Stomach (tissue), 9 donors: ENCODE measurements around the gene FSTL4. TPM values are rescaled to one million over a fixed set of nuclear protein-coding genes. Genes with fewer than 3 reads are reported as not detected.

ENCODE experiments used
- DNase-seq, 2 donors: peaks; one replicate each; pipeline versions ENCODE4 v3.0.0 to v3.0.0-alpha.2; 2013 to 2019
- H3K27ac ChIP-seq, 5 donors: fragments of 200-600 bp in 4 of 5; sonication (generic) in 4 of 5; one replicate each; pipeline ENCODE4 v1.5.1; 2013 to 2019; ENCODE audit warnings: mild to moderate bottlenecking in 1 of 5, moderate library complexity in 1 of 5
- H3K27me3 ChIP-seq, 3 donors: fragments of 200-600 bp; sonication (generic); one replicate each; pipeline ENCODE4 v1.5.1; 2017 to 2019; ENCODE audit warnings: mixed run types in 1 of 3
- H3K36me3 ChIP-seq, 4 donors: fragments of 200-600 bp; sonication (generic); 1 replicate in 3 of 4; 2 replicates in 1 of 4; pipeline ENCODE4 v1.5.1; 2016 to 2019
- H3K4me1 ChIP-seq, 4 donors: fragments of 200-600 bp; sonication (generic); one replicate each; pipeline ENCODE4 v1.5.1; 2016 to 2019
- H3K4me3 ChIP-seq, 4 donors: fragments of 200-600 bp; sonication (generic) in 3 of 4; one replicate each; pipeline ENCODE4 v1.5.1; 2016 to 2019; ENCODE audit warnings: mild to moderate bottlenecking in 1 of 4
- H3K9me3 ChIP-seq, 4 donors: fragments of 200-600 bp; sonication (generic); one replicate each; pipeline ENCODE4 v1.5.1; 2016 to 2019
- EP300 ChIP-seq: sonication (generic); formaldehyde crosslinking; IDR thresholded peaks from one replicate; pipeline ENCODE4 v1.6.1; 2017; ENCODE audit warnings: antibody characterized with exemption
- POLR2A ChIP-seq, 4 donors: fragments of 450-650 bp; IDR thresholded peaks; one replicate each; pipeline ENCODE4 v1.6.1; 2016; ENCODE audit warnings: antibody characterized with exemption in 4 of 4, control low read depth in 2 of 4, mild to moderate bottlenecking in 1 of 4, moderate library complexity in 1 of 4
- POLR2AphosphoS5 ChIP-seq, 3 donors: sonication (generic); formaldehyde crosslinking; IDR thresholded peaks; one replicate each; pipeline ENCODE4 v1.6.1; 2016; ENCODE audit warnings: antibody characterized with exemption in 3 of 3
- WGBS, 5 donors: extraction: QIAGEN DNeasy Blood & Tissue Kit in 3 of 5; methylation state at CpG; one replicate each; pipeline versions ENCODE4 v1.1.5 to v1.1.7; 2013 to 2018; 5-methylcytosine and 5-hydroxymethylcytosine counted together
- intact Hi-C: fragments of 100-400 bp; cut with DNase I; formaldehyde crosslinking; loops from one replicate; pipeline ENCODE4 v1.15.1; 2023; ENCODE audit warnings: low total_unique reads
- polyA plus RNA-seq, 3 donors: library from polyadenylated mRNA; stranded (reverse); fragments of 200-250 nt; gene quantifications; one replicate each; pipeline ENCODE4 v1.2.3, GENCODE V29; 2013
- total RNA-seq, 5 donors: library from RNA; depleted of rRNA; stranded (reverse); fragments of >200 nt; gene quantifications; one replicate each; pipeline versions ENCODE4 v1.1.0 to v1.2.3, GENCODE V29; 2014 to 2016
- TF ChIP-seq, protein P1 (sequence below), 7 experiments: fragments of 450-650 bp in 4 of 7; fragments of 200-600 bp in 3 of 7; sonication (generic) in 3 of 7; IDR thresholded peaks; one replicate each; pipeline ENCODE4 v1.5.1; 2016 to 2019; ENCODE audit warnings: antibody characterized with exemption in 7 of 7, control low read depth in 2 of 7, mild to moderate bottlenecking in 1 of 7
- donor health status: healthy with polysubstance abuse.
- donor health status: Bipolar disorder and iron deficiency.
- donor health status: healthy.

Gene FSTL4
- total and polyA plus RNA-seq, 8 donors, result 0.37 to 0.55 TPM; not detected in 6

DNA sequence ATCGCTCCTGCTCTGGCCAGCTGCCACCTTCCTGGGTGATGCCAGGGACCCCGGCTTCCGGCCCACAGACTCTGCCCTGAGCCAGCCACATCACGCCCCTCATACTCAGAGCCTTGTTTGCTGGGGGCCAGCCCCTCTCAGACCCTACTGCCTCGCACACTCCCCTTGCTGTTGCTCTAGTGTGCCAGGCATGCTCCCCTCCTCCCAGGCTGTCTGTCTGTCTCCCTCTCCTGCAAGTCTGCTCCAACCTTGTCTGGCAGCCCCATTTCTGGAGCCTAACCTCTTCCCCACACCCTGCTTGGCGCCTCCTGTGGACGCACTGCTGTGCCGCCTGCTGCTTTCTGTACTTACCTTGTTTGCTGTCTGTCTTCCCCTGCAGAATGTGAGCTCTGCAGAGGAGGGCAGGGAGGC, 375.8 kb downstream of the FSTL4 start:
- no peaks in the 10 kb centered on the region for H3K4me1 ChIP-seq
- no peak overlapping the region for H3K27ac ChIP-seq
- 82 to 88% (median 86%) methylated on average over 8 of the region's 8 CpGs for WGBS, 5 donors
- TF ChIP-seq EP300 (no peak), POLR2A (IDR thresholded peaks at IDR 0.05) (no peak), POLR2AphosphoS5 (IDR thresholded peaks at IDR 0.05) (no peak)
- TF ChIP-seq, protein P1, sequence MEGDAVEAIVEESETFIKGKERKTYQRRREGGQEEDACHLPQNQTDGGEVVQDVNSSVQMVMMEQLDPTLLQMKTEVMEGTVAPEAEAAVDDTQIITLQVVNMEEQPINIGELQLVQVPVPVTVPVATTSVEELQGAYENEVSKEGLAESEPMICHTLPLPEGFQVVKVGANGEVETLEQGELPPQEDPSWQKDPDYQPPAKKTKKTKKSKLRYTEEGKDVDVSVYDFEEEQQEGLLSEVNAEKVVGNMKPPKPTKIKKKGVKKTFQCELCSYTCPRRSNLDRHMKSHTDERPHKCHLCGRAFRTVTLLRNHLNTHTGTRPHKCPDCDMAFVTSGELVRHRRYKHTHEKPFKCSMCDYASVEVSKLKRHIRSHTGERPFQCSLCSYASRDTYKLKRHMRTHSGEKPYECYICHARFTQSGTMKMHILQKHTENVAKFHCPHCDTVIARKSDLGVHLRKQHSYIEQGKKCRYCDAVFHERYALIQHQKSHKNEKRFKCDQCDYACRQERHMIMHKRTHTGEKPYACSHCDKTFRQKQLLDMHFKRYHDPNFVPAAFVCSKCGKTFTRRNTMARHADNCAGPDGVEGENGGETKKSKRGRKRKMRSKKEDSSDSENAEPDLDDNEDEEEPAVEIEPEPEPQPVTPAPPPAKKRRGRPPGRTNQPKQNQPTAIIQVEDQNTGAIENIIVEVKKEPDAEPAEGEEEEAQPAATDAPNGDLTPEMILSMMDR (IDR thresholded peaks at IDR 0.05), result no peak
- no peaks in the 10 kb centered on the region for H3K36me3 ChIP-seq
- DNase-seq, result no peak
- H3K27me3 ChIP-seq, result peaks cover 0 to 13% (median 0%) of the 10 kb centered on the region in 3 donors
- H3K4me3 ChIP-seq, result no peak overlapping the region
- intact Hi-C loops, result no loop called here
- no peaks in the 10 kb centered on the region for H3K9me3 ChIP-seq

DNA sequence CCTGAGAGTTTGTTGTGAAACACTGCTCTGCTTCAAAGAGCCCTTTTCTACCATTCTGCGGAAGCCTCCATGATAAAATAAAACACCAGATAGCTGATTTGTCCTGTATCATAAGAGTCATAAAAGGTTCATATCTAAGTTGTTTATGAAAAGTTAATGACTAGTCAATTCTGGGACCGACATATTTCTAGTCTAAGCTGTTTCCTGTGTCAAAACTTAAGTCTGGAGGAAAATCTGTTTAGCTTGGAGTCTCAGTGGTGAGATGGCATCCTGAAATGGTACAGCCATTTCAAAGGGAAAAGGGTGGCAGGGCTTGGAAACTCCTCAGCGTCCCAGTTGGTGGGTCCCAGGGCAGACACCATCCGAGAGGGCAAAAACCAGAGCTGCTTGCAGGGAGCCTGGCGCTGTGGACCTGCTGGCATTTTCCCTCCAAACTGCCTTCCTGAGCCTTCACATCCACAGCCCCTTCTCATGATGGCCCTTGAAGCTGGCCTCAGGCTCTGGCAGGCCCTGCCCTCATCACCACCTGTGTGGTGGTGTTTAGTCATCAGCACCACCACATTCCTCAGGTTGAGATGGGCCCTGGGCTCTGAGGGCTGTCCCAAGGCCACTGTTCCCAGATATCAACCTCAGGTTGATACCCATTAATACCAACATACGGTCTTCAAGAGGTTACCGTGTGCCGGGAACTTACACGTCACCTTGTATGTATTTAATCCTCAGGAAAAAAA, 376.5 kb downstream of the FSTL4 start:
- H3K9me3 ChIP-seq, result no peaks in the 10 kb centered on the region
- H3K4me3 ChIP-seq, result no peak overlapping the region
- WGBS, 5 donors, result 83 to 95% (median 91%) methylated on average over 9 of the region's 9 CpGs
- TF ChIP-seq POLR2AphosphoS5 (IDR thresholded peaks at IDR 0.05) (no peak), POLR2A (IDR thresholded peaks at IDR 0.05) (no peak), EP300 (no peak)
- TF ChIP-seq, protein P1 (IDR thresholded peaks at IDR 0.05), result no peak
- intact Hi-C loops, result no loop called here
- DNase-seq, result no peak
- no peaks in the 10 kb centered on the region for H3K4me1 ChIP-seq
- H3K27me3 ChIP-seq, result peaks cover 0 to 13% (median 0%) of the 10 kb centered on the region in 3 donors
- H3K36me3 ChIP-seq, result no peaks in the 10 kb centered on the region
- no peak overlapping the region for H3K27ac ChIP-seq

DNA sequence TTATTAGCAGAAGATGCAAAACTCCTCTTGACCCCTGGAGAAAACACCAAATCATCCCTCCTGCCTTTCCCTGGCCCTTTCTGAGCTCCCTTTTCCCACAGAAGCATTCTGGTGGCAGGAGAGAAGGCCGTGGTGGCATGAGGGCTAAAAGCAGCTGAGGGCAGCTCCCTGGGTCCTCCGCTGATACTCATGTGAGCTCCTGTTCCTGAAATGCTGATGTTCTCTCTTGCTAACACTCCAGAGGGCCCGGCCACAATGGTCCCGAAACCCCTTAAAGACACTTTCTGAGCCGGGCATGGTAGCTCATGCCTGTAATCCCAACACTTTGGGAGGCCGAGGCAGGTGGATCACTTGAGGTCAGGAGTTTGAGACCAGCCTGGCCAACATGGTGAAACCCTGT, 377.4 kb downstream of the FSTL4 start:
- DNase-seq, result no peak
- no peaks in the 10 kb centered on the region for H3K36me3 ChIP-seq
- H3K4me1 ChIP-seq, result no peaks in the 10 kb centered on the region
- H3K27me3 ChIP-seq, result peaks cover 0 to 13% (median 0%) of the 10 kb centered on the region in 3 donors
- WGBS, 5 donors, result 89 to 96% (median 94%) methylated on average over 6 of the region's 6 CpGs
- intact Hi-C loops, result no loop called here
- no peak overlapping the region for H3K4me3 ChIP-seq
- no peak overlapping the region for H3K27ac ChIP-seq
- no peak for TF ChIP-seq EP300
- no peak for TF ChIP-seq POLR2A (IDR thresholded peaks at IDR 0.05)
- TF ChIP-seq, protein P1 (IDR thresholded peaks at IDR 0.05), result no peak
- TF ChIP-seq POLR2AphosphoS5 (IDR thresholded peaks at IDR 0.05), result no peak
- H3K9me3 ChIP-seq, result no peaks in the 10 kb centered on the region

DNA sequence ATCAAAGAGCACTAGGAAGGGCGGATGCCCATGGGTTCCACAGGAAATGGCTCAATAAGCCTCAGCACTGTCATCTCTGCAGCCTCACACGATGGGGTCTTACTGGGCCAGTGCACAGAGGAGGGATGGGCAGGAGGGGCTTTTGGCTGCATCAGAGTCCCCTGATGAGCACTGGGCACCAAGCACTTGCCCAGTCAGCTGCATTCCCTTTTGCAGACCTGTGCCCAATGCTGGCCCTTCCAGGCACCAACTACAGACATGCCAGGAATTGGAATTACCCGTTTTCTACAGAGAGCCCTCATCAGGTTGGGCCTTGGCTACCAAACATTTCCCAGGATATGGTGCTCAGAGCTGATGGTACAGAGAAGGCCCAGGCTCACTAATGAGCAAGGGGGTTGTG, 378.1 kb downstream of the FSTL4 start:
- TF ChIP-seq POLR2A (IDR thresholded peaks at IDR 0.05), result no peak
- Histone ChIP-seq H3K36me3 (no peaks in the 10 kb centered on the region), H3K4me3 (no peak overlapping the region), H3K27ac (no peak overlapping the region), H3K4me1 (no peaks in the 10 kb centered on the region), H3K27me3 (peaks cover 0 to 13% (median 0%) of the 10 kb centered on the region in 3 donors), H3K9me3 (no peaks in the 10 kb centered on the region)
- 75 to 85% (median 80%) methylated on average over 2 to 3 of the region's 3 CpGs for WGBS, 5 donors
- intact Hi-C loops, result no loop called here
- no peak for DNase-seq

DNA sequence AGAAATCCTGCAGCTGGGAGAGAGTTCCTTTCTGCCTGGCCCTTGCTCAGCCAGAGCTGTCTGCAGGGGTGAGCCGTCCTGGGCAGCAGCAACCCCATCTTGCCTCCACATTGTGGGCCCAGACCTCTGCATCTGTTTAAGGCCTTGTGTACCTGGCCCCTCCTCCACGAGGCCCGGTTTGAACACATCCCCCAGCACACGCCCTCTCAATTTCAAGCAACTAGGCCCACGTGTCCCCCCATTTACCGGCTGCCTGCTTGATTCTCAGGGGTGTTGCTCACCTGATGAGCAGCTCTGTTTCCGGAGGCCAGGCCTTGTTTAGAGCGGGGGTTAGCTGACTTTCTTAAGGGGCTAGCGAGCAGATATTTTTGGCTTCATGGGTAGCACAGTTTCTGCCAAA, 378.7 kb downstream of the FSTL4 start:
- Histone ChIP-seq H3K27me3 (peaks cover 0 to 9% (median 0%) of the 10 kb centered on the region in 3 donors), H3K9me3 (no peaks in the 10 kb centered on the region), H3K27ac (no peak overlapping the region), H3K36me3 (no peaks in the 10 kb centered on the region), H3K4me1 (no peaks in the 10 kb centered on the region), H3K4me3 (no peak overlapping the region)
- intact Hi-C loops, result no loop called here
- DNase-seq, result no peak
- 74 to 96% (median 89%) methylated on average over 9 of the region's 9 CpGs for WGBS, 5 donors
- TF ChIP-seq EP300, result no peak
- TF ChIP-seq POLR2A (IDR thresholded peaks at IDR 0.05), result no peak
- TF ChIP-seq POLR2AphosphoS5 (IDR thresholded peaks at IDR 0.05), result no peak
- TF ChIP-seq, protein P1 (IDR thresholded peaks at IDR 0.05), result no peak
